Gastroesophageal sphincter (tissue), 3 donors: ENCODE results near the gene XPNPEP1.

Source experiments
- POLR2A ChIP-seq, 2 donors: fragments of 450-650 bp; IDR thresholded peaks; one replicate each; pipeline ENCODE4 v1.6.1; 2017; ENCODE audit warnings: antibody characterized with exemption in 2 of 2, mild to moderate bottlenecking in 2 of 2, moderate library complexity in 1 of 2
- TF ChIP-seq, protein P1 (sequence below), 4 experiments: fragments of 200-600 bp in 2 of 4; fragments of 450-650 bp in 2 of 4; sonication (generic) in 1 of 4; IDR thresholded peaks; one replicate each; pipeline ENCODE4 v1.5.1; 2017 to 2019; ENCODE audit warnings: antibody characterized with exemption in 4 of 4, mild to moderate bottlenecking in 2 of 4, moderate library complexity in 2 of 4

DNA sequence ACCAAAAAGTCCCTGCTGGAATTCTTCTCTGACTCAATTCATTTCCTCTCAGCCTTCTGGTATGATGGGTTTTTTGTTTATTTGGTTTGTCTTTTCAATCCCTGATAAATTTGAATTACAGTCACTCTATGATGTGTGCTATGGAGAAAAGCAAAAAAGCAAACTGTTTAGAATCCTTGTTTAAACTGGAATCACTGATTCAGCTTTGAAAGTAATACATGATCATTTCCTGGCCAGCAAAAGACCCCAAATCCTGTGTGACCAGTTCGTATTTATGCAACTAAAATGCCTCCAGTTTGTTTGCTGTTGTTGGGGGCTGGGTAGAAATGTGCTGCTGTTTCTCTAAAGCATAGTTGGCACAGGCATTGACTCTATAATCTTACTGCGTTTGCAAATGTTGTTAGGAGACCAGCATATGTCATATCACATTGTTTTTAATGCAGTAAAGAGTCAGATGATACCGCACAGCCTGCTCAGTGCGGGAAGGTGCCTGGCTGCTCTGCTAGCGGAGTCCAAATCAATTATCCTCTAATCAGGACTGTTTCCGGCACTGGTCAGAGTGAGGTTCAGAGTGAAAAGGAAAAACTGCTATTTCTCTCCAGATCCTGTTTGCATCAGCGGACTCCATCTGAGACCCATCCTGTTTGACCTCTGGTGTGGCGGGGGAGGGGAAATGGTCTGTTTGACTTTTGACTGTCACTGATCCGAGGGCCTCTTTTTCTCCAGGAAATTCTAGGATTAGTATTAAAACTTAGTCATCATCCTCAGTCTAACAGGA is 43.8 kb upstream of the XPNPEP1 start:
- TF ChIP-seq, protein P1, sequence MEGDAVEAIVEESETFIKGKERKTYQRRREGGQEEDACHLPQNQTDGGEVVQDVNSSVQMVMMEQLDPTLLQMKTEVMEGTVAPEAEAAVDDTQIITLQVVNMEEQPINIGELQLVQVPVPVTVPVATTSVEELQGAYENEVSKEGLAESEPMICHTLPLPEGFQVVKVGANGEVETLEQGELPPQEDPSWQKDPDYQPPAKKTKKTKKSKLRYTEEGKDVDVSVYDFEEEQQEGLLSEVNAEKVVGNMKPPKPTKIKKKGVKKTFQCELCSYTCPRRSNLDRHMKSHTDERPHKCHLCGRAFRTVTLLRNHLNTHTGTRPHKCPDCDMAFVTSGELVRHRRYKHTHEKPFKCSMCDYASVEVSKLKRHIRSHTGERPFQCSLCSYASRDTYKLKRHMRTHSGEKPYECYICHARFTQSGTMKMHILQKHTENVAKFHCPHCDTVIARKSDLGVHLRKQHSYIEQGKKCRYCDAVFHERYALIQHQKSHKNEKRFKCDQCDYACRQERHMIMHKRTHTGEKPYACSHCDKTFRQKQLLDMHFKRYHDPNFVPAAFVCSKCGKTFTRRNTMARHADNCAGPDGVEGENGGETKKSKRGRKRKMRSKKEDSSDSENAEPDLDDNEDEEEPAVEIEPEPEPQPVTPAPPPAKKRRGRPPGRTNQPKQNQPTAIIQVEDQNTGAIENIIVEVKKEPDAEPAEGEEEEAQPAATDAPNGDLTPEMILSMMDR (IDR thresholded peaks at IDR 0.05): no peak
- TF ChIP-seq POLR2A (IDR thresholded peaks at IDR 0.05): no peak
